Lower lobe of right lung (tissue), 2 donors: Measurements from ENCODE around the gene EPHA7. TPM values are rescaled to one million over a fixed set of nuclear protein-coding genes. Genes with fewer than 3 reads are reported as not detected.

Experiments used
- ATAC-seq, 2 donors: fragments of 200-7000 bp; cut with Tn5 transposase; one replicate each; pipeline ENCODE4 v1.9.1; 2020 to 2022; ENCODE audit warnings: mild to moderate bottlenecking in 2 of 2, moderate library complexity in 2 of 2
- DNase-seq: peaks from one replicate; pipeline ENCODE4 v3.0.0-alpha.2; 2020
- H3K27ac ChIP-seq: fragments of 200-600 bp; one replicate; pipeline ENCODE4 v1.8.0; 2022
- H3K27me3 ChIP-seq: fragments of 200-600 bp; one replicate; pipeline ENCODE4 v1.8.0; 2022; ENCODE audit warnings: low read depth
- H3K36me3 ChIP-seq: fragments of 200-600 bp; one replicate; pipeline ENCODE4 v1.8.0; 2022; ENCODE audit warnings: mild to moderate bottlenecking
- H3K4me1 ChIP-seq: fragments of 200-600 bp; one replicate; pipeline ENCODE4 v1.8.0; 2022
- H3K4me3 ChIP-seq: fragments of 200-600 bp; one replicate; pipeline ENCODE4 v1.8.0; 2022; ENCODE audit warnings: mild to moderate bottlenecking
- H3K9me3 ChIP-seq: fragments of 200-600 bp; one replicate; pipeline ENCODE4 v1.8.0; 2022
- intact Hi-C: fragments of 100-400 bp; cut with DNase I; formaldehyde crosslinking; loops from one replicate; pipeline ENCODE4 v1.11.0; 2022
- total RNA-seq: library from RNA; stranded (reverse); fragmentation: NEBNext Ultra II Directional; extraction: Animal tissue kit (Norgen Biotek cat#: 25700); gene quantifications from one replicate; pipeline ENCODE4 v1.2.1, GENCODE V29; 2021
- TF ChIP-seq, protein P1 (sequence below): fragments of 200-600 bp; IDR thresholded peaks from one replicate; pipeline ENCODE4 v1.8.0; 2022; ENCODE audit warnings: antibody characterized with exemption, mild to moderate bottlenecking
- donor health status: DM: no; HTN: yes; CAD: no; lungs with severe emphysema.

Gene EPHA7
- total RNA-seq, 1 donor from 2014 or later: 0.86 TPM

GRCh38 chr6:93418408-93419303 lies 703 bp downstream of the EPHA7 start:
- ATAC-seq: peak; percentile 51 to 53
- intact Hi-C loops: no loop called here
- Histone ChIP-seq H3K36me3 (no peaks in the 10 kb centered on the region), H3K27ac (no peak overlapping the region), H3K4me3 (peak overlapping the region; percentile 58), H3K4me1 (peaks cover 33% of the 10 kb centered on the region), H3K27me3 (peaks cover 90% of the 10 kb centered on the region), H3K9me3 (no peaks in the 10 kb centered on the region)
- DNase-seq: peak; percentile 47
- TF ChIP-seq, protein P1, sequence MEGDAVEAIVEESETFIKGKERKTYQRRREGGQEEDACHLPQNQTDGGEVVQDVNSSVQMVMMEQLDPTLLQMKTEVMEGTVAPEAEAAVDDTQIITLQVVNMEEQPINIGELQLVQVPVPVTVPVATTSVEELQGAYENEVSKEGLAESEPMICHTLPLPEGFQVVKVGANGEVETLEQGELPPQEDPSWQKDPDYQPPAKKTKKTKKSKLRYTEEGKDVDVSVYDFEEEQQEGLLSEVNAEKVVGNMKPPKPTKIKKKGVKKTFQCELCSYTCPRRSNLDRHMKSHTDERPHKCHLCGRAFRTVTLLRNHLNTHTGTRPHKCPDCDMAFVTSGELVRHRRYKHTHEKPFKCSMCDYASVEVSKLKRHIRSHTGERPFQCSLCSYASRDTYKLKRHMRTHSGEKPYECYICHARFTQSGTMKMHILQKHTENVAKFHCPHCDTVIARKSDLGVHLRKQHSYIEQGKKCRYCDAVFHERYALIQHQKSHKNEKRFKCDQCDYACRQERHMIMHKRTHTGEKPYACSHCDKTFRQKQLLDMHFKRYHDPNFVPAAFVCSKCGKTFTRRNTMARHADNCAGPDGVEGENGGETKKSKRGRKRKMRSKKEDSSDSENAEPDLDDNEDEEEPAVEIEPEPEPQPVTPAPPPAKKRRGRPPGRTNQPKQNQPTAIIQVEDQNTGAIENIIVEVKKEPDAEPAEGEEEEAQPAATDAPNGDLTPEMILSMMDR: no peak

DNA sequence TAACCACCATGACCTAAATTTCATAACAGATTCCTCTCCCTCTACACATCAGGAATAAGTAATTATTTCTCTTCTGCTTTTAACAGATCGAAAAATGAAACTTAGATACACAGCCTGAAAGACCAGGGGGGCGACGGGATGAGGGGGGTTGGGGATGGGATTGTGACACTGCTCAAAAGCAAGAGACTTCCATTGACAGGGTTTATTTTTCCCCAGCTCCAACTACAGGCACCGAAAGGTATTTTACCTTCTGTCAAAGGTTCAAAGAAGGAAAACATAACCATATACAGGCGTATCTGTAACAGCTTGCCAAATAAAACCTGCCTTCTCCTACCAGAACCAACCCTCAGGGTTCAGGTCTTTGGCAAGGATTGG lies 1.3 kb downstream of the EPHA7 start:
- no peaks in the 10 kb centered on the region for H3K9me3 ChIP-seq
- peaks cover 85% of the 10 kb centered on the region for H3K27me3 ChIP-seq
- DNase-seq (no peak), ATAC-seq (no peak)
- H3K4me3 ChIP-seq: peak overlapping the region; percentile 58
- intact Hi-C loops: no loop called here
- TF ChIP-seq, protein P1: no peak
- no peaks in the 10 kb centered on the region for H3K36me3 ChIP-seq
- H3K4me1 ChIP-seq: peaks cover 33% of the 10 kb centered on the region
- no peak overlapping the region for H3K27ac ChIP-seq

DNA sequence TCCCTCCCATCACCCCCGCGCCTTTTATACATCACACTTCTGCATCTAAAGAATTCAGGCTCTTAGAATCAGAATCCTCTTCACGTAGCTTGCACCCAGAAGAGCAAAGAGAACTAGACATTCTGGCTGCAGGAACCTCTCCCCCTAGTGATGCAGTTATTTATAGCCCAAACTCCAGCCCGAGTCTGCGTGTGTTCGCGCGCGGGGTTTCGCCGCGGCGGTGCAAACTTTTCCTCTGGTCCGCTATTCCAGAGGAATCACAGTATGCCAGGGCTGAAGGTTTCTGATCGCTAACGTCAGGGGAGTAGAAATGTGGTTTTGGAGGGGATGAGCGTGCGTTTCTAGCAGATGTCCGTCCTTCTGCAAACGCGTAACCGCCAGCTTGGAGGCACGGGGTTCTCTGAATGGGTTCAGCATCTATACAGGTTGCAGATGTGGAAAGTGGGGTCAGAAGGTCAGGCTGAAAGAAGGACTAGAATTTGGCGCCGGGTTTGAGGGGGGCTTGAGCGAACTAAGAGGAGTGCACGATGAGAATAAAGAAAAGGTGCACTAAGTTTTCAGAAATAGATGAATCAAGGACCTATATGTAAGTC lies 1.8 kb downstream of the EPHA7 start:
- H3K36me3 ChIP-seq: no peaks in the 10 kb centered on the region
- H3K4me1 ChIP-seq: peaks cover 33% of the 10 kb centered on the region
- intact Hi-C loops: no loop called here
- DNase-seq (peak; percentile 23), ATAC-seq (no peak)
- H3K9me3 ChIP-seq: no peaks in the 10 kb centered on the region
- TF ChIP-seq, protein P1: no peak
- H3K27me3 ChIP-seq: peaks cover 81% of the 10 kb centered on the region
- peak overlapping the region; percentile 58 for H3K4me3 ChIP-seq
- no peak overlapping the region for H3K27ac ChIP-seq

GRCh38 chr6:93416571-93417420 lies 2.6 kb downstream of the EPHA7 start:
- peak; percentile 44 for DNase-seq
- peak in 1 of 2 donors; percentile 11 for ATAC-seq
- Histone ChIP-seq H3K27me3 (peaks cover 74% of the 10 kb centered on the region), H3K4me3 (peak overlapping the region; percentile 58), H3K36me3 (no peaks in the 10 kb centered on the region), H3K27ac (no peak overlapping the region), H3K9me3 (no peaks in the 10 kb centered on the region), H3K4me1 (peaks cover 33% of the 10 kb centered on the region)
- intact Hi-C loops: no loop called here
- TF ChIP-seq, protein P1: no peak

DNA sequence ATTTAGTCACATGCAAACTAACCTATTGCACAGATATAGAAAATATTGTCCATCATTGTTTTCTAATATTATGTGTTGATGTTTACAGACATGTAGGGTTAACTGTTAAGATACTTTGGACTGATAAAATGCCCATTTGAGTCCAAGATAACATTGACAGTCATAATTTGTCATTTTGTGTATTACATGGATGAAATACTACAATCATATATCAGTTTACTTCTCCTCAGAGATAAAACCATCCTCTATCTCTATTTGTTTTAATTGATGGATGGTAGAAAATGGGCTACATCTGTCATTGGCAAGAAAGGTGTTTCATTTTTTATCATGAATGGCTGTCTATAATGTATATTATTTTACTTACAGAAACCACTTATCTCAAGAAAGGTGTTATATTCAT lies 6.2 kb downstream of the EPHA7 start:
- intact Hi-C loops: no loop called here
- peaks cover 45% of the 10 kb centered on the region for H3K27me3 ChIP-seq

More for the DNA sequence above, 6.2 kb downstream of the EPHA7 start:
- ATAC-seq: no peak
- Histone ChIP-seq H3K4me3 (no peak overlapping the region), H3K27ac (no peak overlapping the region), H3K9me3 (no peaks in the 10 kb centered on the region), H3K36me3 (no peaks in the 10 kb centered on the region), H3K4me1 (peaks cover 16% of the 10 kb centered on the region)
- DNase-seq: no peak
- TF ChIP-seq, protein P1: no peak
